HFFc6 (cell line): Measurements from ENCODE around the gene UNC5C. TPM values are rescaled to one million over a fixed set of nuclear protein-coding genes. Genes with fewer than 3 reads are reported as not detected.

Experiments
- DNase-seq: peaks from one replicate; pipeline ENCODE4 v3.0.0-alpha.2; 2018
- H3K27ac Mint-ChIP-seq: 2 replicates; pipeline ENCODE4 v1.8.0; 2020; ENCODE audit warnings: mild to moderate bottlenecking, mixed read lengths
- H3K27me3 Mint-ChIP-seq: 2 replicates; pipeline ENCODE4 v1.8.0; 2021; ENCODE audit warnings: mild to moderate bottlenecking, moderate library complexity, mixed read lengths; ENCODE audit not compliant: insufficient read depth
- H3K36me3 Mint-ChIP-seq: 2 replicates; pipeline ENCODE4 v1.8.0; 2021; ENCODE audit warnings: low read depth, mixed read lengths
- H3K4me1 Mint-ChIP-seq: 2 replicates; pipeline ENCODE4 v1.8.0; 2020; ENCODE audit warnings: low read depth, mixed read lengths
- H3K4me3 Mint-ChIP-seq: 2 replicates; pipeline ENCODE4 v1.8.0; 2020; ENCODE audit warnings: mild to moderate bottlenecking, moderate library complexity, mixed read lengths
- H3K9me3 Mint-ChIP-seq: 2 replicates; pipeline ENCODE4 v1.8.0; 2020; ENCODE audit warnings: mild to moderate bottlenecking, mixed read lengths
- total RNA-seq, 6 experiments: library from RNA; stranded (reverse); fragmentation: NEBNext Ultra II Directional; extraction: Animal tissue kit (Norgen Biotek cat#: 25700); gene quantifications; 2 replicates in 1 of 6; 3 replicates in 5 of 6; pipeline ENCODE4 v1.2.3, GENCODE V29; 2021
- TF ChIP-seq, protein P1 (sequence below): fragments of 200-600 bp; sonication (generic); IDR thresholded peaks from 2 replicates; pipeline ENCODE4 v1.5.0; 2021; ENCODE audit warnings: antibody characterized with exemption, mild to moderate bottlenecking

The UNC5C gene
- total RNA-seq, 6 experiments from 2014 or later: not detected

DNA sequence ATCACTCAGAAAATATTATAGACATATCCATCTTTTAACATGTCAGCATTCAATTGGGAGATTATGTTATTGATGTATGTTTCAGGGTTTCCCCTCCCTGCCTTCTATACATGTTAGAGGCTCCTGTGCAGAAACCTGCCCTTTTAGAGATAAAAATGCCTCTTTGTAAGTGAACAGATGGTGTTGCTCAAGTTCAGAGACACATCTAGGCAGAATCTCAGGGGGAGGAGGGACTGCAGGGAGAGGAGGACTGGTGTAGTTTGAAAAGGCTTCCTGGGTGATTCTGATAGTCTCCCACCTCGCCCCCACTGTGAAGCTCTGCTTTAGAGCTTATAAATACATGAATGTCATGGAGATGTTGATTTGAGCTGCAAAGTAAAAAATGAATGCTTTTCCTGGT is 12.0 kb upstream of the UNC5C start:
- no peaks in the 10 kb centered on the region for H3K4me1 Mint-ChIP-seq
- TF ChIP-seq, protein P1, sequence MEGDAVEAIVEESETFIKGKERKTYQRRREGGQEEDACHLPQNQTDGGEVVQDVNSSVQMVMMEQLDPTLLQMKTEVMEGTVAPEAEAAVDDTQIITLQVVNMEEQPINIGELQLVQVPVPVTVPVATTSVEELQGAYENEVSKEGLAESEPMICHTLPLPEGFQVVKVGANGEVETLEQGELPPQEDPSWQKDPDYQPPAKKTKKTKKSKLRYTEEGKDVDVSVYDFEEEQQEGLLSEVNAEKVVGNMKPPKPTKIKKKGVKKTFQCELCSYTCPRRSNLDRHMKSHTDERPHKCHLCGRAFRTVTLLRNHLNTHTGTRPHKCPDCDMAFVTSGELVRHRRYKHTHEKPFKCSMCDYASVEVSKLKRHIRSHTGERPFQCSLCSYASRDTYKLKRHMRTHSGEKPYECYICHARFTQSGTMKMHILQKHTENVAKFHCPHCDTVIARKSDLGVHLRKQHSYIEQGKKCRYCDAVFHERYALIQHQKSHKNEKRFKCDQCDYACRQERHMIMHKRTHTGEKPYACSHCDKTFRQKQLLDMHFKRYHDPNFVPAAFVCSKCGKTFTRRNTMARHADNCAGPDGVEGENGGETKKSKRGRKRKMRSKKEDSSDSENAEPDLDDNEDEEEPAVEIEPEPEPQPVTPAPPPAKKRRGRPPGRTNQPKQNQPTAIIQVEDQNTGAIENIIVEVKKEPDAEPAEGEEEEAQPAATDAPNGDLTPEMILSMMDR: no peak
- H3K27me3 Mint-ChIP-seq: no peaks in the 10 kb centered on the region; the same call in 1 of the 2 replicates
- H3K27ac Mint-ChIP-seq: no peak overlapping the region
- H3K9me3 Mint-ChIP-seq: peaks cover 18% of the 10 kb centered on the region
- no peaks in the 10 kb centered on the region for H3K36me3 Mint-ChIP-seq
- no peak overlapping the region for H3K4me3 Mint-ChIP-seq
- DNase-seq: no peak

DNA sequence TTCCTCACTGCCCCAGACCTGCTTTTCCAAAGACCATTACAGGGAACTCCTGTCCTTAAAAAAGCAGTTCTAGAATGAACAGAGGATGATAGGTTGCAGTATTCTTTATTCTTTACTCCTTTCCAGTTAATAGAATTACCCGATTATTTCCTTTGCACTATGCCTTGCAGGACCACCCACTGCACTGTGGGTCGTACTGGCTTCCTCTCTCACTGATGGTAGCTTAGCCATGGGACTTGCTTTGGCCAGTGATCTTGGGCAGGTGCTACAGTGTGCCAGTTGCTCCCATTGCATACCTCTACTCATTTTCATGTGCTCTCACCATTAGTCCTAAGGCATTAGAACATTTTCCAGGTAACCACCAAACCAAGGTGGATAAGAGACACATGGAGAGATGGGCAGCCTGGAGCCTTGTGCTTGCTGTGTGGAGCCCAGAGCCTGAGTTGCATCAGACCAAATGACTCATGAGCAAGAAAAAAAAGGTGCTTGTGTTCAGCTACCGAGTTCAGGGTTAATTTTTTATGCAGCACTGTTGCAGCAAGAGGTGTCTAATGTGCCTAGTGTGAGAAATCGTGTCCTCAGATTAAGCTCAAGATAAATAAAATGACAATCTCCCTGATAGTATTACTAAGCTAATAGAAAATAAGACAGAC is 7.6 kb upstream of the UNC5C start:
- Mint-ChIP-seq H3K27ac (no peak overlapping the region), H3K36me3 (no peaks in the 10 kb centered on the region), H3K27me3 (no peaks in the 10 kb centered on the region), H3K4me1 (no peaks in the 10 kb centered on the region), H3K9me3 (peaks cover 13% of the 10 kb centered on the region), H3K4me3 (no peak overlapping the region)
- TF ChIP-seq, protein P1: no peak
- DNase-seq: no peak

DNA sequence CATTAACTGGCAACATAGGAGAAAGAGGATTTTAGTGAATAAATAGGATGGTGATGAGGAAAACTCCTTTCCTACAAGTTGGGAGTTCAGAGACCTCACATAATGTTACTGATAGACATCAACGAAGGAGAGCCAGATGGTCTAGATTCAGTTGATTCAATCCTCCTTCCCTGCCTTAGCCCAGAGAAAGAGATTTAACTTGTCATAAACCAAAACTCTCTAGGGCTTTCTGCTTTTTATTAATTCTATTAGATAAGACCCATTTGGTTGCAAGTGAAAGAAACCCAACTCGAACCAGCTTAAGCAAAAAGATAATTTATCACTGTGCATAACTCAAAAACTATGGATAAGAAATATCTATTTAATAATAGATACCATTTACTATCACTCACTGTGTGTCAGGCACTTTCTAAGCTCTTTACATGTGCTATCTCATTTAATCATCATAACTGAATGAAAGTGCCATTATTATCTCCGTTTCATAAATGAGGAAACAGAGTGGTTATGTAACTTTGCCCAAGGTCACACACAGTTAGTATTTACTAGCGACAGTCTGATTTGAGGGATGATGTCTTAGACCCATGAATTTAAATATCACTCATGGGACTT is 4.3 kb upstream of the UNC5C start:
- H3K9me3 Mint-ChIP-seq: peaks cover 20% of the 10 kb centered on the region
- H3K4me1 Mint-ChIP-seq: no peaks in the 10 kb centered on the region
- peaks cover 5% of the 10 kb centered on the region for H3K27me3 Mint-ChIP-seq
- TF ChIP-seq, protein P1: no peak
- no peak overlapping the region for H3K27ac Mint-ChIP-seq
- H3K36me3 Mint-ChIP-seq: no peaks in the 10 kb centered on the region
- DNase-seq: no peak
- H3K4me3 Mint-ChIP-seq: no peak overlapping the region

DNA sequence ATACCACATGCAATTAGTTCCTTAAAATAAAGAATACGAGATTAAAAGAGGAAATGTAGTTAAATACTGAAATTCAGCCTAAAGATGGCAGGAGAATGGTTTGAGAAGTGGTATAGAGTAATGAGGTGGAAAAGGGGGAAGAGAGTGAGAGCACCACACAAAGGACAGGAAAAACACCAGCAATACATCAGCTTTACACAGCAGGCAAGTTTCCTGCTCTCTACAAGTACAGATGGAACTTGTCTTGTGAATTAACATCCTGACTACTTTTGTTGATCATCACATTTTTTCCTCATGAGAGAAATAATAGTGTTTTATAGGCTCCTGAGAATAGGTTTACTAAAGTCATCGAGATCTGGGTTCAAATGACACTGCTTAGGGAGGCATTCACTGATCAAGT is 2.9 kb upstream of the UNC5C start:
- no peaks in the 10 kb centered on the region for H3K36me3 Mint-ChIP-seq
- no peak overlapping the region for H3K4me3 Mint-ChIP-seq
- H3K4me1 Mint-ChIP-seq: no peaks in the 10 kb centered on the region
- H3K27ac Mint-ChIP-seq: no peak overlapping the region
- DNase-seq: no peak
- H3K9me3 Mint-ChIP-seq: peaks cover 20% of the 10 kb centered on the region
- H3K27me3 Mint-ChIP-seq: peaks cover 5% of the 10 kb centered on the region
- TF ChIP-seq, protein P1: no peak

DNA sequence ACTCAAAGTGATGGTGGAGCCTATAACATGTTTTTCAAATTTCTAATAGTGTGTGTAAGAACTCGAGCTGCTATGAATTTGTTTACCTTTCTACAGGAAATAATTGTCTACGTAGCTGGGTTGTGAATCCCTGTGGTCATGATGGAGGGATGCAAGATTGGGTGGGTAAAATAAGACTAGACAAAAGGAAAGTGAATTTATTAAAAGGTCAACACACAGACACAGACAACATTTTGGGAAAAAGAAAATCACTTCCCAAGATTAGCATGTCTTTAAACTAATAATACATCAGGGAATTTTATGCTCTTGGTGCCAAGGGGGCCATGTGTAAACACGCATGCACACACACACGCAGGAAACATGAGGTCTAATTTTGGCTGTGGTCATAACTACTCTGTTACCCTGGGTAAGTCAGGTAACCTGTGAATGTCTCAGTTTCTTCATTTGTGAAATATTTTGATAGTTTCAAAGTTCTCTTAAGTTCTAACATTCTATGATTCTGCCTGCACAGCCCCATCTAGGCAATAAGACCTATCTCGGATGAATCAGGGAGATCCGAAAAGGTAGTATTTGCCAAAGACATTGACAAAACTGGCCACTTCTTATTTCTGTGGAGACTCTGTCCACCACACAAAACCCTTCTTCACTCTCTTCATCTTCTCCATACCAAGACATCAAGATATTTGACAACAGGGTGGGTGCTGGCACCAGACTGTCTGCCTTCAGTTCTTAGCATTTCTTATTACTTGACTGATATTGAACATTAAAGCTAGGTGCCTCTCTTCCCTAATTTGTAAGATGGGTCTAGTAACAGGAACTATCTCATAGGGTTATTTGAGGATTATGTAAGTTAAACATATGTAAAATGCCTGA is 1.6 kb upstream of the UNC5C start:
- no peak for DNase-seq

More for the DNA sequence above, 1.6 kb upstream of the UNC5C start:
- peaks cover 20% of the 10 kb centered on the region for H3K9me3 Mint-ChIP-seq
- H3K4me1 Mint-ChIP-seq: no peaks in the 10 kb centered on the region
- no peaks in the 10 kb centered on the region for H3K36me3 Mint-ChIP-seq
- no peak overlapping the region for H3K4me3 Mint-ChIP-seq
- TF ChIP-seq, protein P1: no peak
- peaks cover 5% of the 10 kb centered on the region for H3K27me3 Mint-ChIP-seq
- no peak overlapping the region for H3K27ac Mint-ChIP-seq
